GM21576 (cell line): ENCODE measurements around the gene XYLT1.

Experiments used
- ATAC-seq: cut with Tn5 transposase; IDR thresholded peaks from one replicate; pipeline ENCODE4 v1.9.1; 2021; ENCODE audit warnings: mild to moderate bottlenecking, moderate library complexity; ENCODE audit not compliant: unreplicated experiment

The XYLT1 gene

DNA sequence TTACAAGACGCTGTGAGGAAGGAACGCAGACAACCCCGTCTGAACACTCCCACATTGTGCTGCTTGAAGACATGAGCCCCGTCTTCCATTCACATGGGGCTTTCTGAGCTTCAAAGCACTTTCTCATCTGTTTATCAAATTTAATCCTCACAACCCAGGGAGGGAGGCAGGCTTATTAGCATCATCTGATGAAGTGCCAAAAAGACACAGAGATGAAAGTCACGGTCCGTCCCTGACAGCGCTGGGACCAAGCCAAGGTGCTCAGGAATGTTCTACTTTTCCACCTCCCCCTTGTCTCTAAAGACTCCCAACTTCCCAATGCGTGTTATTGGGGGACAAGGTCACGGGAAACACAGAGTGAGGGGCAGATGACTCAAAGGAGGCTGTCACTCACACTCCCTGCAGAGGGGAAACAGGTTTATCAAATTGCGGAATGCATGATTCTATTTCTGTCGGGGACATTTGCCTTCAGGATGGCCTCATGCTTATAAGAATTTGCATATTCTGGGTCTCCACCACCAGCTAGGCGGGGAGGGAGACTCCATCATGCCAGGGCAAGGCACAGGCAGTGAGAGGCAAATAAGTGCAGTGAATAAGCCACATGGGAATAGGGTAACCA lies 10.7 kb downstream of the XYLT1 start:
- peak; percentile 60 for ATAC-seq

GRCh38 chr16:17457997-17458396 lies 12.8 kb downstream of the XYLT1 start:
- ATAC-seq: no peak

GRCh38 chr16:17457513-17457912 lies 13.2 kb downstream of the XYLT1 start:
- ATAC-seq: no peak

DNA sequence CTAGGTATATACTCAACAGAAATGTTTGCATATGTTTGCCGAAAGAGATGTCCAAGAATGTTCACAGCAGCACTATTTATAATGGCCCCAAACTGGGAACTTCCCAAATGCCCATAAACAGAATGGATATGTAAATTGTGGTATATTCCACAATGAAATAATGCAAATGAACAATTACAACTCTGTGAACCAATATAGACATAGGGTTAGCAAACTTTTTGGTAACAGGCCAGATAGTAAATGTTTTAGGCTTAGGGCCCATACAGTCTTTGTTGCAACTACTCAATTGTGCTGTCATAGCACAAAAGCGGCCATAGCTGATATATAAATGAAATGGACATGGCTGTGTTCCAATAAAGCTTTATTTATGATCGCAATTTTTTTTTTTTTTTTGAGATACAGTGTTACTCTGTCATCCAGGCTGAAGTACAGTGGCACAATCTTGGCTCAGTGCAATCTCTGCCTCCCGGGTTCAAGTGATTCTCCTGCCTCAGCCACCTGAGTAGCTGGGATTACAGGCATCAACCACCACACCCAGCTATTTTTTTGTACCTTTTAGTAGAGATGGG lies 16.5 kb downstream of the XYLT1 start:
- ATAC-seq: no peak

DNA sequence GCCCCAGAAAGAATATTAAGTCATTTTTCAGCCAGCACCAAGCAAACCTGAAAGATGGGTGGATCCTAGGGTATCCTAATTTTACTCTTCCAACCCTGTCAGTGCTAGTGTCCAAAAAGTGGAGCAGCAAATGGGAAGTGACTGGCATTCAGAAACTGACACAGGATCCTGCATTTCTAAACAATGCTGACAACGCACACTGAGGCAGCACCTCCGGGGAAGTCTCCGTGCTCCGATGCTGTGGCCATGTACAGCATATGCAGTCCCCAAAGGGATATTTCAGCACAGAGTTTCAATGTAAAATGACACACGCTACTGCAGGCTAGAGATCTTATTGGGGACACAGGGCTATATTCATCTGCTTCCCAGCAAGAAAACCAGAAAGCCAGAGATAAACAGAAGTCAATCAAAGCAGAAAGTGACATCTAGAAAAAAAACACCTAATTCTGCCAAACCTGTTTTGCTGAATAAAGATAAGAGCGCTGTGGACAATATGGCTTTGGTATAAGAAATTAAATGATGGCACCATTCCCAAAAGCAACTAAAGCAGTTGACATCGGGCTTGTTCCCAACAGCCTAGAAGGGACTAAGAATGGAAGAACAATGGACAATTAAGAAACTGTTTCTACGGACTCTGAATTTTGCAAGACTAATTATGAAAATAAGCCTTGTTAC lies 17.3 kb downstream of the XYLT1 start:
- no peak for ATAC-seq

DNA sequence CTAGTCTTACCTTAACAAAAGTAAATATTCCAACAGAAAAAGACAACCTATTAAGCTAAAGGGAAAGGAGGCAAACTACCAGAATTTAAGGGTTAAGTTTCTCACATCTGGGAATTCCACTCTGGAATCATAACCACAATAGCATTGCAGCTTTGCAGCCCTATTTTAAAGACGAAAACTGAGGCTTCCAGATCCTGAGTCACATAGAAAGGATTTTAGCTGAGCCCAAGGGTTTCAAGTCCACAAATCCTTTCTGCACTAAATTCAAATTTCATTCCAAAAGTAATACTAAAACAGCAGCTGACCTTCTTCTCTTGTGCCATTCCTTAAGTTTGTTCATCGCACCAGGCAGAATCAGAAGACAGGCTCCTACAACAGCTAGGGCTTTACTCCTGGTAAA lies 17.8 kb downstream of the XYLT1 start:
- no peak for ATAC-seq

- ATAC-seq: no peak
Measured at GRCh38 chr16:17451843-17452242, 18.9 kb downstream of the XYLT1 start.

GRCh38 chr16:17450291-17450690 lies 20.5 kb downstream of the XYLT1 start:
- ATAC-seq: no peak

GRCh38 chr16:17448640-17449638 lies 21.8 kb downstream of the XYLT1 start:
- ATAC-seq: no peak

- ATAC-seq: no peak
Measured at GRCh38 chr16:17447101-17447569, 23.6 kb downstream of the XYLT1 start.

DNA sequence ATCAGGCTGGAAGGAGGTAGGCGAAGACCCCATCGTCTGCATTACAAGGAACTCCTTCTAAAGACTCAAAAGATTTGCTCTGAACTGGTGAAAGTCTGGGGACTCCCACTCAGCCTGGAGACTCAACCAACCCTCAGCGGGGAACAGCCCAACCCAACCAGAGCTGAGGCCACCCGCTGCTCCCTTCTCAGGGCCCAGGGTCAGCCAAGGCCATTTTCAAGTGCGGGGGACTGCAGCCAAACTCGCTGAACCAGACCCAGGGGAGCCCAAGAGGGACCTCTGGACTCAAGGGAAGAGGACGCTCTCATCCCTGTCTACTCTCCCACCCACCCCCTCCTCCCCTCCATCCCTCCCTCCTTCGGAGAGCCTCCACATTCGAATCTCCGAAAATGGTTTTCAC lies 24.1 kb downstream of the XYLT1 start:
- no peak for ATAC-seq

- ATAC-seq: no peak
Measured at GRCh38 chr16:17445421-17445820, 25.3 kb downstream of the XYLT1 start.

DNA sequence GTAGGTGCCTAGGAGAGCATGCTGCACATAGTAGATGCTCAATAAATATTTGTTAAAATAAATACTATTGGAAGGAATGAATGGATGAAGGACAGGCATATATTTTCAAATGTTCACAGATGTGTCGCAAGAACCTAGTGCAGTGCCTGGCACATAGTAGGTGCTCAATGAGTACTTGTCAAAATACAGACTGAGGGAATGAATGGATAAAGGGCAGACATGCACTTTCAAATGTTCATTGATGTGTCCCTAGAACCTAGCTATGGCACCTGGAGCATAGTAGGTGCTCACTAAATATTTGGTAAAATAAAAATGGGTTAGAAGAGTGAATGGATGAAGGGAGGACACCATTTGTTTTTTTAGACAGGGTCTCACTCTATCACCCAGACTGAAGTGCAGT lies 26.1 kb downstream of the XYLT1 start:
- ATAC-seq: no peak

DNA sequence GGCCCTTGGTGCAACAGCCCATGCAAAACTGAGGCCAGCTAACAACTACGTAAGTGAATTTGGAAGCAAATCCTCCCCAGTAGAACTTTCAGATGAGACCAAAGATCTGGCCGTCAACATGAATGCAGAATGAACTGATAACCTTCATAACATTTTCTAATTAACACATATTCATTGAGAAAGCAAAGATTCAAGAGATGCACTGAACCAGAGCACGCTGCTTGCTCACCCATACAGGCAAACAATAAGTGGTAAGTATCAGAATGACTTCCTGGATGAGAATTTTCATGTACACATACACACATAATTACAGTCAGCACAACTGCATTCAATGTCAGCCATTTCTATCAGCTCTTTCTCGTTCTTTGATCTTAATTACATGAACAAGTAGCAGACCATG lies 30.6 kb downstream of the XYLT1 start:
- ATAC-seq: no peak

- no peak for ATAC-seq
Measured at GRCh38 chr16:17439580-17439979, 31.2 kb downstream of the XYLT1 start.

- no peak for ATAC-seq
Measured at GRCh38 chr16:17437981-17438380, 32.8 kb downstream of the XYLT1 start.

GRCh38 chr16:17437127-17437720 lies 33.5 kb downstream of the XYLT1 start:
- ATAC-seq: no peak

DNA sequence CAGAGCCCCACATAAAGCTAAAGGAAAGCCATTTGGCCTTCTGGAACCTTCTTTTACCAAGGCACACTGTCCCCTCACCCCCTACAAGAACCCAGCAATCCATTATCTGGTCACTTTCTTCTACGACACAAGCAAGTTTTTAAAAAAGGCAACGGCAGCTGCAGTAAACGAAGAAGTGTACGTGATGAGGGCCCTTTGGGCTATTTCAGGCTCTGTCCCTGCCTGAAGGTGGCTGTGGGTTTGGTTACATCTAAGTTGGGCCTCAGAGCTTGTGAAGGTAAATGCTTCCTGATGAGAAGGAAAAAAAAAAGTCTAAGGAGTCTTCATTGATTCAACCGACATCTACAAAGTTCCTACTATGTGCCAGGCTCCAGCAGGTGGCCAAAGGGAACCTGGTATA lies 35.4 kb downstream of the XYLT1 start:
- ATAC-seq: no peak

GRCh38 chr16:17433577-17434451 lies 36.9 kb downstream of the XYLT1 start:
- ATAC-seq: no peak
